ENCODE data around the gene SERPINA10. TPM values are rescaled to one million over a fixed set of nuclear protein-coding genes. Genes with fewer than 3 reads are reported as not detected.
A peak's percentile ranks its signal among the peaks of the same experiment; 100 is the strongest.
"Not testable (repeated sequence)": the region's sequence is repeated elsewhere in the genome, so short reads cannot be mapped to it uniquely, and the experiment has no call there.

SERPINA10 gene
- total and polyA plus RNA-seq, 9 donors = 0.03 to 0.19 (median 0.05) TPM; not detected in 4

DNA sequence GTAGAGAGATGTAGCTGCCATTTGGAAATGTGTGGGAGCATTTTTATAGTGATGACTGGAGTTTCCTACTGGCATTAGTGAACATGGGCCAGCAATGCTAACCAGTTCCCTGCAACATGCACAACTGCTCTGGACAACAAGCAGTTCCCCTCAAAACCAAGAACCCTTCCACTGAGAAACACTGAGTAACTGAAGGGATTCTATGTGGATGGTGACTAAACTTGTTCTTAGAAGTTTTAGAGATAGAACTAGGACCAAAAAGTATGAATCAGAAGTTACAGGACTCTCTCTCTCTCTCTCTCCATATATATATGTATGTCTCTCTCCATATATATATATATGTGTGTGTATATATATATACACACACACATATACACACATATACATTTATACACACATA lies 7.9 kb downstream of the SERPINA10 start:
- Histone ChIP-seq H3K4me1 (ENCODE audit: control insufficient read depth, insufficient read depth, low read length) (no peaks in the 10 kb centered on the region), H3K36me3 (ENCODE audit: control insufficient read depth, insufficient read depth, low read length) (no peaks in the 10 kb centered on the region), H3K27me3 (ENCODE audit: control insufficient read depth, insufficient read depth, low read length) (peaks cover 2% of the 10 kb centered on the region), H3K9me3 (replicated peaks; ENCODE audit: control insufficient read depth, low read depth, low read length) (no peaks in the 10 kb centered on the region), H3K27ac (ENCODE audit: low read length) (no peak overlapping the region), H3K4me3 (ENCODE audit: low read length) (no peak overlapping the region)
- no peak for DNase-seq

DNA sequence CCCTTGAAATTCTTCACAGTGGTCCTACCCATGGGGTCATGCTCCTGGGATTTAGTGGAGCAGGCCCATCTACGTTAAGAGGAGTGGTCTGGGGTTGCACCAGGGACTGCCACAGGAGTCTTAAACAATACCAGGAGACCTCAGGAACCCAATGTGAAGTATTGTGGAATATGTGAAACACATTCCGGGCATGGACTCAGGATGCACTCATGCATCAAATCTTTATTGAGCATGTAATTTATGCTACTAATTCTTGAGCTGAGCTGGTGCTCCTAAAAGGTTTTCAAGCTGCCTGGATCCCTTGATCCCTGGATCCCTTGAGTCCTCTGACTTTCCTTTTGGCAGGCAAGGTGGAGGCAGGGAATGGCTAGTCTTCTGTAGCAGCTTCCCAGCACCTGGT lies 8.8 kb downstream of the SERPINA10 start:
- 25% methylated on average over 1 of the region's 2 CpGs for WGBS (ENCODE audit: insufficient coverage)
- H3K27me3 ChIP-seq (ENCODE audit: control insufficient read depth, insufficient read depth, low read length) = peaks cover 2% of the 10 kb centered on the region
- H3K36me3 ChIP-seq (ENCODE audit: control insufficient read depth, insufficient read depth, low read length) = no peaks in the 10 kb centered on the region
- no peak overlapping the region for H3K27ac ChIP-seq (ENCODE audit: low read length)
- DNase-seq = no peak
- H3K4me3 ChIP-seq (ENCODE audit: low read length) = no peak overlapping the region
- no peaks in the 10 kb centered on the region for H3K9me3 ChIP-seq (replicated peaks; ENCODE audit: control insufficient read depth, low read depth, low read length)
- no peaks in the 10 kb centered on the region for H3K4me1 ChIP-seq (ENCODE audit: control insufficient read depth, insufficient read depth, low read length)

DNA sequence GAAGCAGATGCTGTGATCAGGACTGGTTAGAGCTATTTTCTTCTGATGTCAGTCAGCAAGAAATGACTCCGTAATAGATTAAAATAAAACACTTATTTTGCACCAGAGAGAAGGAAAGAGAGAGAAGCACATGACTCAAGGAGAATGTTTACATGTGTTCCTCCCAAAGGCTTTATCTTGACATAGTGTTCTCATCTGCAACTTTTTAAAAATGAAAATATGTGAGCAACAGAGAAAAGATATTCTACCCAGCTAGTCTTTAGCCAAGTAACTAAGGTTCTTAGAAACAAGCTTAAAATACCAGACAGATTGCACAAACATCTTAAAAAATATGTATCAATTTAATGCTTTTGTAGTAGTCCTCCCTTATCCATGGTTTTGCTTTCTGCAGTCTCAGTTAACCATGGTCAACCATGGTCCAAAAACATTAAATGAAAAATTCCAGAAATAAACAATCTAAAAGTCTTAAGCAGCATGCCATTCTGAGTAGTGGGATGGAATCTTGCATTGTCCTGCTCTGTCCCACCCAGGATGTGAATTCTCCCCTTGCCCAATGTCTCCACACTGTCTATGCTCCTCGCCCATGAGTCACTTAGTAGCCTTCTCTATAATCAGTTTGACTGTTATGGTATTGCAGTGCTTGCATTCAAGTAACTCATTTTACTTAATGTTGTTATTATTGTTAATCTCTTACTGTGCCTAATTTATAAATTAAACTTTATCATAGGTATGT lies 9.9 kb downstream of the SERPINA10 start:
- no peak for DNase-seq
- Histone ChIP-seq H3K36me3 (ENCODE audit: control insufficient read depth, insufficient read depth, low read length) (no peaks in the 10 kb centered on the region), H3K4me1 (ENCODE audit: control insufficient read depth, insufficient read depth, low read length) (no peaks in the 10 kb centered on the region), H3K27ac (ENCODE audit: low read length) (no peak overlapping the region), H3K27me3 (ENCODE audit: control insufficient read depth, insufficient read depth, low read length) (no peaks in the 10 kb centered on the region), H3K9me3 (replicated peaks; ENCODE audit: control insufficient read depth, low read depth, low read length) (no peaks in the 10 kb centered on the region), H3K4me3 (ENCODE audit: low read length) (no peak overlapping the region)
- no CpG with 5 or more reads among the region's 2 CpGs for WGBS (ENCODE audit: insufficient coverage)

DNA sequence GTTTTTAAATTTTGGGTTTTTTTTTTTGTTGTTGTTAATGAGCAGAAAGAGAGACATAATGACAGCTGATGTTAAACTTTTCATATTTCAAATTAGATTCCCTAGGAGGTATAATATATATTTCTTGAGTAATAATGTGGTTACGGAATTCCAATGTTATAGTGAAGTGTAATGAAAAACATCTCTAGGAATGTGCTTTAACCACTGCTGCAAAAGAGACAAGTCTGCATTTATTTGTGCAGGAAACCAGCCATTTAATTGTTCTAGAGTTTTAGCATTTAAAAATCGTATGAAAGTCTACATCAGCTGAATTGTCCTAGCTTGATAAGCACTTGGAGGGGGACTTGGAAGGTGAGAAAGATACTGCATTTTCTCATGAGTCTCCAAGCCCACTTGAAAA lies 14.3 kb downstream of the SERPINA10 start:
- 80% methylated on average over 1 of the region's 2 CpGs for WGBS (ENCODE audit: insufficient coverage)
- no peaks in the 10 kb centered on the region for H3K9me3 ChIP-seq (replicated peaks; ENCODE audit: control insufficient read depth, low read depth, low read length)
- H3K27me3 ChIP-seq (ENCODE audit: control insufficient read depth, insufficient read depth, low read length) = no peaks in the 10 kb centered on the region
- no peaks in the 10 kb centered on the region for H3K4me1 ChIP-seq (ENCODE audit: control insufficient read depth, insufficient read depth, low read length)
- H3K4me3 ChIP-seq (ENCODE audit: low read length) = no peak overlapping the region
- H3K36me3 ChIP-seq (ENCODE audit: control insufficient read depth, insufficient read depth, low read length) = no peaks in the 10 kb centered on the region
- H3K27ac ChIP-seq (ENCODE audit: low read length) = no peak overlapping the region
- no peak for DNase-seq

DNA sequence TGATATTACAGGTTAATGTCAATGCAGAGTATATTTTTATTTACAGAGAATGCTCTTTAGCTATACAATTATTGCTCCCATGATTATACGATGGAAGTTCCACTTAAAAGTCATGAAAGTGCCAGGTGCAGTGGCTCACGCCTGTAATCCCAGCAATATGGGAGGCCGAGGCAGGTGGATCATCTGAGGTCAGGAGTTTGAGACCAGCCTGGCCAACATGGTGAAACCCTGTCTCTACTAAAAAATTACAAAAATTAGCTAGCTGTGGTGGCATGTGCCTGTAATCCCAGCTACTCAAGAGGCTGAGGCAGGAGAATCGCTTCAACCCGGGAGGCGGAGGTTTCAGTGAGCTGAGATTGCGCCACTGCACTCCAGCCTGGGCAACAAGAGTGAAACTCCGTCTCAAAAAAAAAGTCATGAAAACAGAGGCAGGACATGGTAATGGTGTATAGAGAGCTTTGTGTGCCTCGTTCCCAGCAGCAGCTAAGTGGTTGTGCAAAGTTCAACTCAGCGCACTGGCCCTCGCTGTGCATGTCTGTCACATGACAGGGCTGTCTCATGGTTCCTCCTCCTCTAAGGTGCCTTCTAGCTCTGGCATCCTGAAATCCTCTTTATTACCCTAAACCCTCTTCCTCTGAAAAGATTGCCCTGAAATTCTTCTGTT lies 16.0 kb downstream of the SERPINA10 start:
- not testable (repeated sequence) for H3K27me3 ChIP-seq (ENCODE audit: control insufficient read depth, insufficient read depth, low read length); H3K27ac ChIP-seq (ENCODE audit: low read length); H3K4me3 ChIP-seq (ENCODE audit: low read length); H3K9me3 ChIP-seq (replicated peaks; ENCODE audit: control insufficient read depth, low read depth, low read length); DNase-seq; H3K36me3 ChIP-seq (ENCODE audit: control insufficient read depth, insufficient read depth, low read length); H3K4me1 ChIP-seq (ENCODE audit: control insufficient read depth, insufficient read depth, low read length)
- WGBS (ENCODE audit: insufficient coverage) = 89% methylated on average over 9 of the region's 11 CpGs

DNA sequence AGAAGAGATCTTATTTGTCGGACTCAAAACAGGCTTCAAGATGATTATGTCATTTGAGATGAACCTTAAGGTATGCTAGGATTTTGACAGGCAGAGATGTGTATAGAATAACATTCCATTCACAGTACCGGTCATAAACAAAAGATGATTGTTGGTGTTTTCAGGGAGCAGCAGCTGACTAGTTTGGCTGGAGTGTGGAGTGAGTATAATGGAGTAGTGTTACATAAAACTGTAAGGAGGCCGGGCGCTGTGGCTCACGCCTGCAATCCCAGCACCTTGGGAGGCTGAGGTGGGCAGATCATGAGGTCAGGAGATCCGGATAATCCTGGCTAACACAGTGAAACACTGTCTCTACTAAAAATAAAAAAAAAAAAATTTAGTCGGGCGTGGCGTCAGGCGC lies 23.9 kb downstream of the SERPINA10 start:
- no peaks in the 10 kb centered on the region for H3K36me3 ChIP-seq (ENCODE audit: control insufficient read depth, insufficient read depth, low read length)
- H3K27ac ChIP-seq (ENCODE audit: low read length) = no peak overlapping the region
- 100% methylated on average over 1 of the region's 10 CpGs for WGBS (ENCODE audit: insufficient coverage)
- no peaks in the 10 kb centered on the region for H3K9me3 ChIP-seq (replicated peaks; ENCODE audit: control insufficient read depth, low read depth, low read length)
- peak; percentile 11 for DNase-seq
- no peaks in the 10 kb centered on the region for H3K4me1 ChIP-seq (ENCODE audit: control insufficient read depth, insufficient read depth, low read length)
- H3K27me3 ChIP-seq (ENCODE audit: control insufficient read depth, insufficient read depth, low read length) = no peaks in the 10 kb centered on the region
- no peak overlapping the region for H3K4me3 ChIP-seq (ENCODE audit: low read length)

DNA sequence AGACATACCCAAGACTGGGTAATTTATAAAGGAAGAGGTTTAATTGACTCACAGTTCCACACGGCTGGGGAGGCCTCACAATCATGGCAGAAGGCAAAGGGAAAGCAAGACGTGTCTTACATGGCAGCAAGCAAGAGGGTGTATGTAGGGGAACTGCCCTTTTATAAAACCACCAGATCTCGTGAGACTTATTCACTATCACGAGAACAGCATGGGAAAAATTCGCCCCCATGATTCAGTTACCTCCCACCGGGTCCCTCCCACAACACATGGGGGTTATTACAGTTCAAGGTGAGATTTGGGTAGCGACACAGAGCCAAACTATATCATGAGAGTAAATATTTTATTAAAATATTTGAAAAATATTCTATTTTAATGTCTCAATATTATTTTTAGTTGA lies 24.5 kb downstream of the SERPINA10 start:
- H3K27me3 ChIP-seq (ENCODE audit: control insufficient read depth, insufficient read depth, low read length); DNase-seq; H3K9me3 ChIP-seq (replicated peaks; ENCODE audit: control insufficient read depth, low read depth, low read length); H3K27ac ChIP-seq (ENCODE audit: low read length); H3K4me1 ChIP-seq (ENCODE audit: control insufficient read depth, insufficient read depth, low read length); H3K4me3 ChIP-seq (ENCODE audit: low read length); H3K36me3 ChIP-seq (ENCODE audit: control insufficient read depth, insufficient read depth, low read length): not testable (repeated sequence)
- WGBS (ENCODE audit: insufficient coverage) = no CpG with 5 or more reads among the region's 7 CpGs

DNA sequence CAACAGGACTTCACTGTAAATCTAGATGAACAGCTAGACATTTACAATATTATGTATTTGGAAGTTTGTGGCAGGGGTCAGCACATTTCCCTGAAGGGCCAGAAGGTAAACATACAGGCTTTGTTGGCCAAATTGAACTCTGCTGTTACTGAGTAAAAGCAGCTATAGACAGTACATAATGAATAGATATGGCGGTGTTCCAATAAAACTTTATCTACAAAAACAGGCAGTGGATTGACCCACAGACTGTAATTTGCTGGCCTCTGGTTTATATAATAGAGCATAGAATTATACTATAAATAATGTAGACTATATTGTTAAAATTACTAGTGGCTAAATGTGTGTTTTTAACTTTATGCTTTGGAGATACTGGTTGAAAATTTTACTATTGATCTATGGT lies 25.7 kb downstream of the SERPINA10 start:
- no peaks in the 10 kb centered on the region for H3K9me3 ChIP-seq (replicated peaks; ENCODE audit: control insufficient read depth, low read depth, low read length)
- H3K27ac ChIP-seq (ENCODE audit: low read length) = no peak overlapping the region
- no peaks in the 10 kb centered on the region for H3K27me3 ChIP-seq (ENCODE audit: control insufficient read depth, insufficient read depth, low read length)
- H3K4me3 ChIP-seq (ENCODE audit: low read length) = no peak overlapping the region
- DNase-seq = no peak
- no CpG with 5 or more reads among the region's 1 CpG for WGBS (ENCODE audit: insufficient coverage)
- H3K4me1 ChIP-seq (ENCODE audit: control insufficient read depth, insufficient read depth, low read length) = no peaks in the 10 kb centered on the region
- no peaks in the 10 kb centered on the region for H3K36me3 ChIP-seq (ENCODE audit: control insufficient read depth, insufficient read depth, low read length)

DNA sequence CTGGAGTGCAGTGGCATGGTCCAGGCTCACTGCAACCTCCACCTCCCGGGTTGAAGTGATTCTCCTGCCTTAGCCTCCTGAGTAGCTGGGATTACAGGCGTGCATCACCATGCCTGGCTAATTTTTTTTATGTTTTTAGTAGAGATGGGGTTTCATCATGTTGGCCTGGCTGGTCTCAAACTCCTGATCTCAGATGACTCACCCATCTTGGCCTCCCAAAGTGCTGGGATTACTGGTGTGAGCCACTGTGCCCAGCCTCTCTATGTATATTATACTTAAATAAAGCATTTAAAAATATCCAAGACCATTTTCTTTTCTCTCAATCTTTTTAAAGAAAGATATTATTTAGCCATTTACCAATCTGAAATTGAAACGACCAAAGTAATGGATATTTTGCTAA lies 28.9 kb downstream of the SERPINA10 start:
- not testable (repeated sequence) for H3K36me3 ChIP-seq (ENCODE audit: control insufficient read depth, insufficient read depth, low read length); H3K4me3 ChIP-seq (ENCODE audit: low read length); H3K9me3 ChIP-seq (replicated peaks; ENCODE audit: control insufficient read depth, low read depth, low read length); H3K27me3 ChIP-seq (ENCODE audit: control insufficient read depth, insufficient read depth, low read length); H3K27ac ChIP-seq (ENCODE audit: low read length); H3K4me1 ChIP-seq (ENCODE audit: control insufficient read depth, insufficient read depth, low read length); DNase-seq
- no CpG with 5 or more reads among the region's 3 CpGs for WGBS (ENCODE audit: insufficient coverage)

DNA sequence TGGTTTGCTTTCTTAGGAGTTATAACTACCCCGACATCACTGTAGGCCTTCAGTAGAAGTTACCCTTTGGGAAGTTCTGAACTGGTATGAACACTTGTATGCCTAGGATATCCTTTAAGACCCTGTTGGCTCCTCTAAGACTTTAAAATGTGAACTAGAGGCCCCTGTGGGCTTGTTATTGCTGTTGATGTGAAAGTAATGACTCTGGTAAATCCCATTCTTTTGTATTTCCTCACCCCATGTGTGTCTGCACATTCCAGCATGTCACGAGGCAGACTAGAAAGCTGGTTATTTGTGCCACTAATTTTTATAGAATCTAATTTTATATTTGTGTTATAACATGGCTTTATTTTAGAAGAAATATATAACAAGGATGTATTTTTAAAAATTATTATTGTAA lies 48.9 kb downstream of the SERPINA10 start:
- no peak for DNase-seq
- Histone ChIP-seq H3K27me3 (ENCODE audit: control insufficient read depth, insufficient read depth, low read length) (no peaks in the 10 kb centered on the region), H3K36me3 (ENCODE audit: control insufficient read depth, insufficient read depth, low read length) (no peaks in the 10 kb centered on the region), H3K27ac (ENCODE audit: low read length) (no peak overlapping the region), H3K9me3 (replicated peaks; ENCODE audit: control insufficient read depth, low read depth, low read length) (no peaks in the 10 kb centered on the region), H3K4me1 (ENCODE audit: control insufficient read depth, insufficient read depth, low read length) (no peaks in the 10 kb centered on the region), H3K4me3 (ENCODE audit: low read length) (no peak overlapping the region)
- no CpG with 5 or more reads among the region's 2 CpGs for WGBS (ENCODE audit: insufficient coverage)

All from muscle of leg (tissue), 11 donors.